H9 (cell line): ENCODE results near the gene LASP1NB.

Experiments used
- DNase-seq: peaks from one replicate; pipeline ENCODE4 v3.0.0-alpha.2; 2017
- H2AFZ ChIP-seq: one replicate; pipeline ENCODE4 v1.6.1; 2013; ENCODE audit warnings: mild to moderate bottlenecking, low read length, control low read depth, moderate library complexity
- H2AK5ac ChIP-seq: 2 replicates; pipeline ENCODE4 v1.6.1; 2013; ENCODE audit warnings: low read length, control low read depth, mixed read lengths; ENCODE audit not compliant: insufficient read length
- H2BK120ac ChIP-seq: one replicate; pipeline ENCODE4 v1.6.1; 2013; ENCODE audit warnings: low read depth, mild to moderate bottlenecking, low read length, control low read depth, inconsistent platforms; ENCODE audit not compliant: poor library complexity, severe bottlenecking
- H2BK12ac ChIP-seq: 2 replicates; pipeline ENCODE4 v1.6.1; 2013; ENCODE audit warnings: low read length, control low read depth, mixed read lengths, low read depth; ENCODE audit not compliant: insufficient read length
- H2BK15ac ChIP-seq: 2 replicates; pipeline ENCODE4 v1.6.1; 2013; ENCODE audit warnings: low read depth, low read length, control low read depth
- H2BK20ac ChIP-seq: one replicate; pipeline ENCODE4 v1.6.1; 2013; ENCODE audit warnings: low read depth, mild to moderate bottlenecking, low read length, control low read depth, inconsistent platforms; ENCODE audit not compliant: poor library complexity, severe bottlenecking
- H2BK5ac ChIP-seq: 2 replicates; pipeline ENCODE4 v1.6.1; 2013; ENCODE audit warnings: low read length, control low read depth, mixed read lengths; ENCODE audit not compliant: insufficient read length
- H3K14ac ChIP-seq: 2 replicates; pipeline ENCODE4 v1.6.1; 2013; ENCODE audit warnings: low read length, control low read depth; ENCODE audit not compliant: insufficient read depth
- H3K18ac ChIP-seq: 2 replicates; pipeline ENCODE4 v1.6.1; 2013; ENCODE audit warnings: low read depth, mild to moderate bottlenecking, mixed read lengths, low read length, control low read depth; ENCODE audit not compliant: insufficient read length
- H3K23ac ChIP-seq: 2 replicates; pipeline ENCODE4 v1.6.1; 2013; ENCODE audit warnings: low read length, control low read depth, mixed read lengths, low read depth; ENCODE audit not compliant: insufficient read length
- H3K23me2 ChIP-seq: 2 replicates; pipeline ENCODE4 v1.6.1; 2013; ENCODE audit warnings: low read depth, mild to moderate bottlenecking, mixed read lengths, low read length, control low read depth; ENCODE audit not compliant: insufficient read length, poor library complexity, severe bottlenecking
- H3K27ac ChIP-seq: 2 replicates; pipeline ENCODE4 v1.5.1; 2013; ENCODE audit warnings: low read length, control low read depth, mixed read lengths, low read depth; ENCODE audit not compliant: insufficient read length
- H3K27me3 ChIP-seq: 2 replicates; pipeline ENCODE4 v1.6.1; 2013; ENCODE audit warnings: low read length, control low read depth, inconsistent platforms; ENCODE audit not compliant: insufficient read depth
- H3K4ac ChIP-seq: 2 replicates; pipeline ENCODE4 v1.6.1; 2013; ENCODE audit warnings: low read depth, mild to moderate bottlenecking, control low read depth, inconsistent platforms, low read length, moderate library complexity
- H3K4me1 ChIP-seq: 2 replicates; pipeline ENCODE4 v1.6.1; 2013; ENCODE audit warnings: low read length, control low read depth, inconsistent platforms; ENCODE audit not compliant: insufficient read depth
- H3K4me2 ChIP-seq: 2 replicates; pipeline ENCODE4 v1.6.1; 2013; ENCODE audit warnings: low read length, control low read depth, mixed read lengths; ENCODE audit not compliant: insufficient read length, insufficient read depth
- H3K56ac ChIP-seq: 2 replicates; pipeline ENCODE4 v1.6.1; 2013; ENCODE audit warnings: low read depth, mild to moderate bottlenecking, mixed read lengths, low read length, control low read depth; ENCODE audit not compliant: insufficient read length
- H3K79me1 ChIP-seq: 2 replicates; pipeline ENCODE4 v1.6.1; 2013; ENCODE audit warnings: low read depth, mild to moderate bottlenecking, moderate library complexity, low read length, control low read depth, inconsistent platforms; ENCODE audit not compliant: insufficient read depth, poor library complexity, severe bottlenecking
- H3K79me2 ChIP-seq: 2 replicates; pipeline ENCODE4 v1.6.1; 2013; ENCODE audit warnings: low read length, control low read depth, inconsistent platforms; ENCODE audit not compliant: insufficient read depth
- H3K9ac ChIP-seq: 2 replicates; pipeline ENCODE4 v1.6.1; 2013; ENCODE audit warnings: low read length, control low read depth, mixed read lengths; ENCODE audit not compliant: insufficient read length; ENCODE audit errors: extremely low read depth
- H3K9me3 ChIP-seq: one replicate; pipeline ENCODE4 v1.6.1; 2013; ENCODE audit warnings: low read depth, low read length, inconsistent platforms; ENCODE audit not compliant: control insufficient read depth
- H3T11ph ChIP-seq: one replicate; pipeline ENCODE4 v1.6.1; 2013; ENCODE audit warnings: mild to moderate bottlenecking, low read length, control low read depth, inconsistent platforms
- H4K20me1 ChIP-seq: one replicate; pipeline ENCODE4 v1.6.1; 2013; ENCODE audit not compliant: control insufficient read depth, insufficient read length, insufficient read depth
- H4K5ac ChIP-seq: 2 replicates; pipeline ENCODE4 v1.6.1; 2013; ENCODE audit warnings: low read depth, mild to moderate bottlenecking, mixed read lengths, low read length, control low read depth; ENCODE audit not compliant: insufficient read length
- H4K8ac ChIP-seq: replicated peaks from 2 replicates; pipeline ENCODE4 v1.6.1; 2013; ENCODE audit warnings: low read length, control low read depth, mixed read lengths, low read depth; ENCODE audit not compliant: insufficient read length
- H4K91ac ChIP-seq: 2 replicates; pipeline ENCODE4 v1.6.1; 2013; ENCODE audit warnings: low read depth, mild to moderate bottlenecking, moderate library complexity, mixed read lengths, low read length, control low read depth; ENCODE audit not compliant: insufficient read length
- H3K27ac Mint-ChIP-seq, 3 experiments: 2 replicates in 2 of 3; 3 replicates in 1 of 3; pipeline ENCODE4 v1.8.0; 2020 to 2021; ENCODE audit warnings: mixed read lengths in 3 of 3, mild to moderate bottlenecking in 1 of 3, moderate library complexity in 1 of 3
- H3K27me3 Mint-ChIP-seq: 2 replicates; pipeline ENCODE4 v1.8.0; 2021; ENCODE audit warnings: low read depth, mild to moderate bottlenecking, moderate library complexity, mixed read lengths
- H3K36me3 Mint-ChIP-seq, 3 experiments: 2 replicates in 2 of 3; 3 replicates in 1 of 3; pipeline ENCODE4 v1.8.0; 2020 to 2021; ENCODE audit warnings: low read depth in 3 of 3, mixed read lengths in 3 of 3; ENCODE audit not compliant: insufficient read depth in 1 of 3
- H3K4me1 Mint-ChIP-seq, 2 experiments: 2 replicates each; pipeline ENCODE4 v1.8.0; 2020; ENCODE audit warnings: mixed read lengths in 2 of 2
- H3K4me3 Mint-ChIP-seq, 2 experiments: 2 replicates in 1 of 2; 3 replicates in 1 of 2; pipeline ENCODE4 v1.8.0; 2020 to 2021; ENCODE audit warnings: mild to moderate bottlenecking in 2 of 2, mixed read lengths in 2 of 2, moderate library complexity in 1 of 2
- H3K9me3 Mint-ChIP-seq, 2 experiments: 2 replicates in 1 of 2; 3 replicates in 1 of 2; pipeline ENCODE4 v1.8.0; 2020; ENCODE audit warnings: mild to moderate bottlenecking in 2 of 2, mixed read lengths in 2 of 2, moderate library complexity in 1 of 2
- WGBS: extraction: QIAGEN DNeasy Blood & Tissue Kit; methylation state at CpG from one replicate; pipeline ENCODE4 v1.1.7; 2013; ENCODE audit warnings: missing lambda C conversion rate, low lambda C conversion rate, mixed read lengths; ENCODE audit not compliant: insufficient read length; ENCODE audit errors: extremely low coverage; 5-methylcytosine and 5-hydroxymethylcytosine counted together
- TF ChIP-seq, protein P1 (sequence below): fragments of 200-600 bp; sonication (generic); conservative IDR thresholded peaks from 3 replicates; pipeline ENCODE4 v1.8.0; 2021; ENCODE audit warnings: antibody characterized with exemption, mild to moderate bottlenecking

Gene LASP1NB

DNA sequence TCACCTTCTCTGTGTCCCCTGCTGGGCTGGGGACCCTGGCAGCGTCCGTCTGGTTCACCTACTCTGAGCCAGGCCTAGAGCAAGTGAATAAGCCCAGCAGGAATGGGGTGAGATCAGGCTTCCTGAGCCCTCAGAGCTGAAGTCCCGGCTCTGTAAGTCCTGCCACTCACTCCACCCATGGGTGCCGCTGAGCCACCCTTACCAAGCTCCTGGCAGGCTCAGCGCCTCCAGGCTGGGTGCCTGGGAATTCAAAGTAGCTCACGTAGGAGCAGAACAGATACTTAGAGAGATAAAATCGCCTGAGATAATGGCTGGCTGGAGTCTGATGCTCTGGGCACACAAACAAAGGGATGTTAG lies 9.8 kb upstream of the LASP1NB start:
- no peak overlapping the region for H2AK5ac ChIP-seq
- H3K14ac ChIP-seq = no peak overlapping the region
- H3K79me2 ChIP-seq = no peaks in the 10 kb centered on the region
- H3K23ac ChIP-seq = no peak overlapping the region
- no peak overlapping the region for H2BK20ac ChIP-seq
- H3K18ac ChIP-seq = no peak overlapping the region
- H2BK5ac ChIP-seq = no peak overlapping the region
- TF ChIP-seq, protein P1, sequence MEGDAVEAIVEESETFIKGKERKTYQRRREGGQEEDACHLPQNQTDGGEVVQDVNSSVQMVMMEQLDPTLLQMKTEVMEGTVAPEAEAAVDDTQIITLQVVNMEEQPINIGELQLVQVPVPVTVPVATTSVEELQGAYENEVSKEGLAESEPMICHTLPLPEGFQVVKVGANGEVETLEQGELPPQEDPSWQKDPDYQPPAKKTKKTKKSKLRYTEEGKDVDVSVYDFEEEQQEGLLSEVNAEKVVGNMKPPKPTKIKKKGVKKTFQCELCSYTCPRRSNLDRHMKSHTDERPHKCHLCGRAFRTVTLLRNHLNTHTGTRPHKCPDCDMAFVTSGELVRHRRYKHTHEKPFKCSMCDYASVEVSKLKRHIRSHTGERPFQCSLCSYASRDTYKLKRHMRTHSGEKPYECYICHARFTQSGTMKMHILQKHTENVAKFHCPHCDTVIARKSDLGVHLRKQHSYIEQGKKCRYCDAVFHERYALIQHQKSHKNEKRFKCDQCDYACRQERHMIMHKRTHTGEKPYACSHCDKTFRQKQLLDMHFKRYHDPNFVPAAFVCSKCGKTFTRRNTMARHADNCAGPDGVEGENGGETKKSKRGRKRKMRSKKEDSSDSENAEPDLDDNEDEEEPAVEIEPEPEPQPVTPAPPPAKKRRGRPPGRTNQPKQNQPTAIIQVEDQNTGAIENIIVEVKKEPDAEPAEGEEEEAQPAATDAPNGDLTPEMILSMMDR = no peak
- H4K5ac ChIP-seq = no peak overlapping the region
- H3K4ac ChIP-seq = no peak overlapping the region
- Mint-ChIP-seq H3K4me1 (no peaks in the 10 kb centered on the region), H3K9me3 (no peaks in the 10 kb centered on the region), H3K4me3 (no peak overlapping the region), H3K27ac (no peak overlapping the region), H3K36me3 (peaks cover 21 to 58% (median 48%) of the 10 kb centered on the region in 3 experiments), H3K27me3 (no peaks in the 10 kb centered on the region; the same call in 1 of the 2 replicates)
- no peak overlapping the region for H3K9ac ChIP-seq
- no peak overlapping the region for H4K91ac ChIP-seq
- WGBS = no CpG with 5 or more reads among the region's 7 CpGs
- H4K8ac ChIP-seq = no peak overlapping the region
- H3K27me3 ChIP-seq = no peaks in the 10 kb centered on the region
- no peak overlapping the region for H3K56ac ChIP-seq
- no peak overlapping the region for H2BK12ac ChIP-seq
- no peaks in the 10 kb centered on the region for H3K79me1 ChIP-seq
- no peak overlapping the region for H3T11ph ChIP-seq
- no peaks in the 10 kb centered on the region for H3K23me2 ChIP-seq
- H3K9me3 ChIP-seq = no peaks in the 10 kb centered on the region
- no peaks in the 10 kb centered on the region for H3K4me1 ChIP-seq
- no peak overlapping the region for H2BK120ac ChIP-seq
- no peak overlapping the region for H3K4me2 ChIP-seq
- no peak overlapping the region for H2AFZ ChIP-seq
- DNase-seq = no peak
- H3K27ac ChIP-seq = no peak overlapping the region
- H4K20me1 ChIP-seq = no peaks in the 10 kb centered on the region
- H2BK15ac ChIP-seq = no peak overlapping the region
